Activated CD8-positive, alpha-beta memory T cell treated with anti-CD3 and anti-CD28 coated beads, Interleukin-2, amount 50 U/mL, for 4 hours (primary cell): Measurements from ENCODE around the gene ANKRD35.
A peak's percentile ranks its signal among the peaks of the same experiment; 100 is the strongest.
"Not testable (repeated sequence)": the region's sequence is repeated elsewhere in the genome, so short reads cannot be mapped to it uniquely, and the experiment has no call there.

Source experiments
- DNase-seq: peaks from one replicate; pipeline ENCODE4 v3.0.0-alpha.2; 2020

Gene ANKRD35

GRCh38 chr1:145885738-145886287 lies at the start of gene ANKRD35:
TSS of gene ANKRD35 (minus strand) at chr1:145885866. CDS start at chr1:145885758, 108 bp downstream.
- peak; percentile 87 for DNase-seq

- not testable (repeated sequence) for DNase-seq
Measured at GRCh38 chr1:145932522-145933009, 46.9 kb upstream of the ANKRD35 start.

- DNase-seq, result no peak
Measured at GRCh38 chr1:145927916-145928643, 42.4 kb upstream of the ANKRD35 start.

- peak; percentile 91 for DNase-seq
Measured at GRCh38 chr1:145927063-145927886, 41.6 kb upstream of the ANKRD35 start, which contains the start of gene RBM8A. TSS of gene RBM8A (minus strand) at chr1:145927484. CDS start at chr1:145927426, 58 bp downstream.

- DNase-seq, result peak; percentile 44
Measured at GRCh38 chr1:145926686-145927062, 41.0 kb upstream of the ANKRD35 start.

- DNase-seq, result no peak
Measured at GRCh38 chr1:145922266-145922665, 36.6 kb upstream of the ANKRD35 start.

- not testable (repeated sequence) for DNase-seq
Measured at GRCh38 chr1:145920297-145920696, 34.6 kb upstream of the ANKRD35 start.

GRCh38 chr1:145918992-145919939 lies 33.6 kb upstream of the ANKRD35 start:
- no peak for DNase-seq

GRCh38 chr1:145918144-145918991 lies 32.7 kb upstream of the ANKRD35 start, which contains the start of gene PEX11B:
TSS of gene PEX11B (minus strand) at chr1:145918717. CDS start at chr1:145918688, 29 bp downstream.
- DNase-seq, result peak; percentile 91

GRCh38 chr1:145917595-145917994 lies 31.9 kb upstream of the ANKRD35 start:
- DNase-seq, result no peak

- no peak for DNase-seq
Measured at GRCh38 chr1:145916745-145917144, 31.1 kb upstream of the ANKRD35 start.

- no peak for DNase-seq
Measured at GRCh38 chr1:145912128-145912641, 26.5 kb upstream of the ANKRD35 start.

- DNase-seq, result no peak
Measured at GRCh38 chr1:145908653-145909052, 23.0 kb upstream of the ANKRD35 start.

- no peak for DNase-seq
Measured at GRCh38 chr1:145906954-145907753, 21.5 kb upstream of the ANKRD35 start.

GRCh38 chr1:145901312-145902021 lies 15.8 kb upstream of the ANKRD35 start:
- DNase-seq, result no peak

GRCh38 chr1:145898756-145899155 lies 13.1 kb upstream of the ANKRD35 start:
- no peak for DNase-seq

- DNase-seq, result no peak
Measured at GRCh38 chr1:145897969-145898368, 12.3 kb upstream of the ANKRD35 start.

GRCh38 chr1:145895471-145895870 lies 9.8 kb upstream of the ANKRD35 start:
- DNase-seq, result no peak

- no peak for DNase-seq
Measured at GRCh38 chr1:145893306-145894055, 7.8 kb upstream of the ANKRD35 start.
